Transverse colon (tissue), 4 donors: ENCODE results near the gene ADAMTS3.

Experiments
- CTCF ChIP-seq, 5 experiments: fragments of 200-600 bp in 3 of 5; fragments of 450-650 bp in 2 of 5; sonication (generic) in 3 of 5; IDR thresholded peaks; 1 replicate in 2 of 5; 2 replicates in 3 of 5; pipeline ENCODE4 v1.5.1; 2016 to 2017; ENCODE audit warnings: antibody characterized with exemption in 5 of 5, inconsistent platforms in 3 of 5, mild to moderate bottlenecking in 2 of 5, moderate library complexity in 1 of 5
- POLR2A ChIP-seq: fragments of 450-650 bp; IDR thresholded peaks from one replicate; pipeline ENCODE4 v1.6.1; 2016; ENCODE audit warnings: antibody characterized with exemption, mild to moderate bottlenecking, moderate library complexity
- POLR2AphosphoS5 ChIP-seq, 3 donors: sonication (generic); formaldehyde crosslinking; IDR thresholded peaks; one replicate each; pipeline ENCODE4 v1.6.1; 2016; ENCODE audit warnings: antibody characterized with exemption in 3 of 3

GRCh38 chr4:72471816-72472215, 97.2 kb downstream of the ADAMTS3 start:
- TF ChIP-seq CTCF (IDR thresholded peaks at IDR 0.05) (no peak), POLR2AphosphoS5 (IDR thresholded peaks at IDR 0.05) (no peak), POLR2A (no peak)
